ENCODE measurements around the gene ARID1B. TPM values are rescaled to one million over a fixed set of nuclear protein-coding genes. Genes with fewer than 3 reads are reported as not detected.

Gene ARID1B
- total RNA-seq, 1 experiment from 2014 or later = 35.6 TPM

DNA sequence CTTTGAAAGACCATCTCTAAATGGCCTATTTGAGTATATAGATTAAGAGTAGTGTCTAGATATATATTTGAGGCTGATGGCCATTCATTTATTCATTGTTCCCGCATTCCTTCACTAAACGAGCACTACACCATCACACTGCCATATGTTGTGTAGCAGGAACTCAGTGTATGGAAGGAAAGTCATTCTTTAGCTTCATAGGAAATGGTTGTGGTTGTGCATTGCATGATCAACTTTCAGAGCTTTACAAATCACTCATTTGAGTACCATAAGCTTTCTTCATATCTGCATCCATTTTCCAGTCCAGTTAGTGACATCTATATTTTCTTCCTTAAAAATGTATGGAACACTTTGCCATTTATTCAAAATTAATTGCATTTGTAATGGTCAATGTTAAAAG, 97.9 kb downstream of the ARID1B start:
- H3K4me2 ChIP-seq (ENCODE audit: low read length) = no peak overlapping the region
- H2AFZ ChIP-seq (ENCODE audit: low read depth, low read length, poor library complexity, severe bottlenecking) = no peak overlapping the region
- H3K79me2 ChIP-seq (ENCODE audit: insufficient read depth, low read length) = peaks cover 58% of the 10 kb centered on the region
- RAD21 ChIA-PET (ENCODE audit: low non-redundant PET in 1 of 2, low total read pairs in 2 of 2, uncharacterized antibody in 2 of 2, unreplicated experiment in 2 of 2) = no interaction called here
- no TSS peak for BruUV-seq (replicated peaks)
- no peak overlapping the region for H3K4me3 ChIP-seq (replicated peaks in 1 of 2; ENCODE audit: low read depth in 1 of 2, low read length in 2 of 2)
- DNase-seq (ENCODE audit: low read depth, low spot score) (no peak), ATAC-seq (no peak)
- H3K4me1 ChIP-seq (ENCODE audit: control insufficient read depth in 1 of 2, insufficient read depth in 2 of 2, low read length in 2 of 2) = no peaks in the 10 kb centered on the region
- no peak for TF ChIP-seq TCF7L2 (IDR thresholded peaks at IDR 0.05; ENCODE audit: borderline replicate concordance, extremely low read depth, insufficient read depth, insufficient read length)
- no peak for TF ChIP-seq CTCF (IDR thresholded peaks at IDR 0.05 in 2 of 3, conservative IDR thresholded peaks at IDR 0.05 in 1 of 3; ENCODE audit: borderline replicate concordance in 1 of 3, insufficient read depth in 1 of 3, low read depth in 2 of 3, low read length in 2 of 3)
- TF ChIP-seq ATF3 (IDR thresholded peaks at IDR 0.05) = no peak
- no peak for TF ChIP-seq ELF1 (IDR thresholded peaks at IDR 0.05; ENCODE audit: borderline replicate concordance, low read depth)
- TF ChIP-seq YY1 (IDR thresholded peaks at IDR 0.05; ENCODE audit: extremely low read depth, insufficient replicate concordance, low read depth, low read length) = no peak
- TF ChIP-seq ZNF274 (IDR thresholded peaks at IDR 0.05; ENCODE audit: low read depth, low read length) = no peak
- TF ChIP-seq SRF (IDR thresholded peaks at IDR 0.05; ENCODE audit: low read depth) = no peak
- no peak for TF ChIP-seq ZFX (IDR thresholded peaks at IDR 0.05)
- no peak for TF ChIP-seq SP1 (IDR thresholded peaks at IDR 0.05; ENCODE audit: low read depth)
- no peak for TF ChIP-seq RAD21 (IDR thresholded peaks at IDR 0.05; ENCODE audit: low read depth)
- TF ChIP-seq, protein P1, sequence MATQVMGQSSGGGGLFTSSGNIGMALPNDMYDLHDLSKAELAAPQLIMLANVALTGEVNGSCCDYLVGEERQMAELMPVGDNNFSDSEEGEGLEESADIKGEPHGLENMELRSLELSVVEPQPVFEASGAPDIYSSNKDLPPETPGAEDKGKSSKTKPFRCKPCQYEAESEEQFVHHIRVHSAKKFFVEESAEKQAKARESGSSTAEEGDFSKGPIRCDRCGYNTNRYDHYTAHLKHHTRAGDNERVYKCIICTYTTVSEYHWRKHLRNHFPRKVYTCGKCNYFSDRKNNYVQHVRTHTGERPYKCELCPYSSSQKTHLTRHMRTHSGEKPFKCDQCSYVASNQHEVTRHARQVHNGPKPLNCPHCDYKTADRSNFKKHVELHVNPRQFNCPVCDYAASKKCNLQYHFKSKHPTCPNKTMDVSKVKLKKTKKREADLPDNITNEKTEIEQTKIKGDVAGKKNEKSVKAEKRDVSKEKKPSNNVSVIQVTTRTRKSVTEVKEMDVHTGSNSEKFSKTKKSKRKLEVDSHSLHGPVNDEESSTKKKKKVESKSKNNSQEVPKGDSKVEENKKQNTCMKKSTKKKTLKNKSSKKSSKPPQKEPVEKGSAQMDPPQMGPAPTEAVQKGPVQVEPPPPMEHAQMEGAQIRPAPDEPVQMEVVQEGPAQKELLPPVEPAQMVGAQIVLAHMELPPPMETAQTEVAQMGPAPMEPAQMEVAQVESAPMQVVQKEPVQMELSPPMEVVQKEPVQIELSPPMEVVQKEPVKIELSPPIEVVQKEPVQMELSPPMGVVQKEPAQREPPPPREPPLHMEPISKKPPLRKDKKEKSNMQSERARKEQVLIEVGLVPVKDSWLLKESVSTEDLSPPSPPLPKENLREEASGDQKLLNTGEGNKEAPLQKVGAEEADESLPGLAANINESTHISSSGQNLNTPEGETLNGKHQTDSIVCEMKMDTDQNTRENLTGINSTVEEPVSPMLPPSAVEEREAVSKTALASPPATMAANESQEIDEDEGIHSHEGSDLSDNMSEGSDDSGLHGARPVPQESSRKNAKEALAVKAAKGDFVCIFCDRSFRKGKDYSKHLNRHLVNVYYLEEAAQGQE (IDR thresholded peaks at IDR 0.05; ENCODE audit: low read depth) = no peak
- no peak for TF ChIP-seq EZH2phosphoT487 (IDR thresholded peaks at IDR 0.05; ENCODE audit: borderline replicate concordance)
- TF ChIP-seq EZH2 (IDR thresholded peaks at IDR 0.05) = no peak
- no peak for TF ChIP-seq EGR1 (IDR thresholded peaks at IDR 0.05; ENCODE audit: low read depth)
- no peak for TF ChIP-seq POLR2A (IDR thresholded peaks at IDR 0.05; ENCODE audit: borderline replicate concordance, extremely low read depth, insufficient read depth, insufficient read length)
- no peak for TF ChIP-seq POLR2AphosphoS5 (IDR thresholded peaks at IDR 0.05; ENCODE audit: low read depth, low read length)
- TF ChIP-seq SIN3A (IDR thresholded peaks at IDR 0.05; ENCODE audit: low read depth) = no peak
- no peak overlapping the region for H3K9ac ChIP-seq (ENCODE audit: low read length)
- POLR2A ChIA-PET = no interaction called here
- H4K20me1 ChIP-seq (ENCODE audit: insufficient read depth) = no peaks in the 10 kb centered on the region
- no peaks in the 10 kb centered on the region for H3K36me3 ChIP-seq (ENCODE audit: control insufficient read depth in 1 of 2, insufficient read depth in 2 of 2, low read length in 2 of 2)
- CTCF ChIA-PET = no interaction called here
- no peak overlapping the region for H3K27ac ChIP-seq (ENCODE audit: low read depth, low read length)
- no peaks in the 10 kb centered on the region for H3K27me3 ChIP-seq (ENCODE audit: insufficient read depth, low read length)
- H3K9me3 ChIP-seq (ENCODE audit: control insufficient read depth in 1 of 2, insufficient read depth in 1 of 2, low read depth in 1 of 2, low read length in 2 of 2) = no peaks in the 10 kb centered on the region
- H3K9me2 ChIP-seq (ENCODE audit: insufficient read depth) = no peaks in the 10 kb centered on the region
- intact Hi-C loops (cut with micrococcal nuclease) = no loop called here
